Type B pancreatic cell (in vitro differentiated cells): ENCODE data around the gene NUDCD3. TPM values are rescaled to one million over a fixed set of nuclear protein-coding genes. Genes with fewer than 3 reads are reported as not detected.

ENCODE experiments used
- DNase-seq: peaks from one replicate; pipeline ENCODE4 v3.0.0; 2021; ENCODE audit warnings: mixed read lengths; ENCODE audit not compliant: unreplicated experiment; ENCODE audit errors: extremely low spot score
- H3K27ac Mint-ChIP-seq: 2 replicates; pipeline ENCODE4 v1.8.0; 2021; ENCODE audit warnings: mild to moderate bottlenecking, mixed read lengths
- H3K27me3 Mint-ChIP-seq: 2 replicates; pipeline ENCODE4 v1.8.0; 2021; ENCODE audit warnings: mixed read lengths
- H3K36me3 Mint-ChIP-seq: 2 replicates; pipeline ENCODE4 v1.8.0; 2021; ENCODE audit warnings: mixed read lengths
- H3K4me1 Mint-ChIP-seq: one replicate; pipeline ENCODE4 v1.8.0; 2021; ENCODE audit warnings: mixed read lengths; ENCODE audit not compliant: unreplicated experiment
- H3K4me3 Mint-ChIP-seq: 2 replicates; pipeline ENCODE4 v1.8.0; 2021; ENCODE audit warnings: mild to moderate bottlenecking, mixed read lengths
- H3K9me3 Mint-ChIP-seq: 2 replicates; pipeline ENCODE4 v1.8.0; 2021; ENCODE audit warnings: mixed read lengths
- CTCF ChIP-seq: fragments of 200-600 bp; sonication (generic); conservative IDR thresholded peaks from 2 replicates; pipeline ENCODE4 v1.5.0; 2021; ENCODE audit warnings: antibody characterized with exemption, mild to moderate bottlenecking
- total RNA-seq: library from RNA; stranded (reverse); gene quantifications from 2 replicates; pipeline ENCODE4 v1.2.1, GENCODE V29; 2021; ENCODE audit warnings: low replicate concordance

NUDCD3 gene
- total RNA-seq, 1 donor from 2014 or later = 88.5 TPM

GRCh38 chr7:44411306-44411705, 79.2 kb downstream of the NUDCD3 start:
- H3K27ac Mint-ChIP-seq = no peak overlapping the region
- peaks cover 16% of the 10 kb centered on the region for H3K4me1 Mint-ChIP-seq
- no peaks in the 10 kb centered on the region for H3K27me3 Mint-ChIP-seq
- H3K9me3 Mint-ChIP-seq = peaks cover 6% of the 10 kb centered on the region
- no peak overlapping the region for H3K4me3 Mint-ChIP-seq
- no peak for TF ChIP-seq CTCF
- no peak for DNase-seq
- H3K36me3 Mint-ChIP-seq = peaks cover 35% of the 10 kb centered on the region

GRCh38 chr7:44408596-44408995, 81.9 kb downstream of the NUDCD3 start:
- no peak overlapping the region for H3K4me3 Mint-ChIP-seq
- peaks cover 16% of the 10 kb centered on the region for H3K4me1 Mint-ChIP-seq
- no peak overlapping the region for H3K27ac Mint-ChIP-seq
- H3K36me3 Mint-ChIP-seq = peaks cover 31% of the 10 kb centered on the region
- peaks cover 6% of the 10 kb centered on the region for H3K9me3 Mint-ChIP-seq
- no peaks in the 10 kb centered on the region for H3K27me3 Mint-ChIP-seq
- DNase-seq = peak; percentile 2
- TF ChIP-seq CTCF = no peak

- no peak for TF ChIP-seq CTCF
- Mint-ChIP-seq H3K27me3 (no peaks in the 10 kb centered on the region), H3K36me3 (peaks cover 12% of the 10 kb centered on the region), H3K9me3 (no peaks in the 10 kb centered on the region), H3K27ac (no peak overlapping the region), H3K4me3 (no peak overlapping the region), H3K4me1 (peaks cover 19% of the 10 kb centered on the region)
- peak; percentile 43 for DNase-seq
Measured at GRCh38 chr7:44403775-44404174, 86.7 kb downstream of the NUDCD3 start.

DNA sequence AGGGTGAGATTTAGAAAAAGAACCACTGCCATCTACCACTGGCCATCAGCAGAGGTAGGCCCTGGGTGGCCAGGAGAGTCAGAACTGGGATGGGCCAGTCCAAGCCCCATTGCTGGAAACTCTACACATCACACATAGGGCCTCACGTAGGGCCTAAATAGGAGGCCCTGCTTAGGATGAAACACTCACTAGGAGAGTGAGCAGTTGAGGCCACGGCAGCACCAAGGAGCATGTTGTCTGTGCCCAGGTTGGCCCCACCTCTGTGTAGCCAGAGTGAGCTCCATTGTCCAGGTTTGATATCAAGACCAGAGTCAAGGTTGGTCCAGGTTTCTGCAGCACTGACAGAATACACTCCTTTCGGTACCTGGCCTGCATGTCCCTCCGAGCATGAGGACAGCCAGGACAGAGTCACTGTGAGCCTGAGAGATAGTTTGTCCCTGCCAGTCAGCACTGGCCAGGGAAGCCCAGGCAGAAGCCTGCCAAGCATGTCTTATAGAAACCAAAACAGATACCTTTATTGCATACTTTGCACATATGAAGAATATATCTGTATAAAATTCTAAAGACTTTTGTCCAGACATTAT, 87.2 kb downstream of the NUDCD3 start:
- peak; percentile 25 for DNase-seq
- H3K4me3 Mint-ChIP-seq = no peak overlapping the region

GRCh38 chr7:44402401-44403060, 87.9 kb downstream of the NUDCD3 start:
- H3K4me3 Mint-ChIP-seq = no peak overlapping the region
- no peak for TF ChIP-seq CTCF
- peak; percentile 24 for DNase-seq
- peaks cover 18% of the 10 kb centered on the region for H3K4me1 Mint-ChIP-seq
- no peaks in the 10 kb centered on the region for H3K27me3 Mint-ChIP-seq
- H3K36me3 Mint-ChIP-seq = peaks cover 19% of the 10 kb centered on the region
- H3K9me3 Mint-ChIP-seq = no peaks in the 10 kb centered on the region
- H3K27ac Mint-ChIP-seq = no peak overlapping the region

More for the DNA sequence above, 87.2 kb downstream of the NUDCD3 start:
- no peak for TF ChIP-seq CTCF
- Mint-ChIP-seq H3K4me1 (peaks cover 18% of the 10 kb centered on the region), H3K27me3 (no peaks in the 10 kb centered on the region), H3K36me3 (peaks cover 17% of the 10 kb centered on the region), H3K27ac (no peak overlapping the region), H3K9me3 (no peaks in the 10 kb centered on the region)
